K562 (cell line): ENCODE measurements around the gene MINDY3. TPM values are rescaled to one million over a fixed set of nuclear protein-coding genes. Genes with fewer than 3 reads are reported as not detected.

Source experiments
- ATAC-seq: fragments of 200-7000 bp; cut with Tn5 transposase; 3 replicates; pipeline ENCODE4 v1.9.1; 2020; ENCODE audit warnings: moderate library complexity
- BruUV-seq: library from RNA; stranded (reverse); fragments of 400-500 nt; replicated peaks from 2 replicates; lab custom pipeline; 2021; lab: Mats Ljungman, UMichigan
- CTCF ChIA-PET: fragments of 300-600 bp; formaldehyde crosslinking; extraction: SDS; loops from one replicate; lab custom pipeline; 2021; ENCODE audit warnings: low intra/inter-chr PET ratio; lab: Yijun Ruan, JAX
- POLR2A ChIA-PET: fragments of 300-600, 350-650 bp; sonication (Branson Sonifier 250); formaldehyde crosslinking; extraction: SDS; loops from one replicate; lab custom pipeline; 2021; ENCODE audit warnings: antibody characterized with exemption, inconsistent platforms; lab: Yijun Ruan, JAX
- DNase-seq, 4 experiments: peaks; one replicate each; pipeline versions ENCODE4 v3.0.0 to v3.0.0-alpha.2; 2011 to 2018; ENCODE audit warnings: low spot score in 3 of 4, mixed read lengths in 3 of 4; ENCODE audit errors: extremely low read depth in 1 of 4
- FAIRE-seq: peaks from 2 replicates; lab custom pipeline; 2011; peaks lifted over from hg19 to GRCh38; lab: Jason Lieb, UNC
- H2AFZ ChIP-seq: 2 replicates; pipeline ENCODE4 v1.6.0; 2011; ENCODE audit warnings: low read depth, low read length, control low read depth, inconsistent platforms
- H3K27ac ChIP-seq: fragments of 200-600 bp; 3 replicates; pipeline ENCODE4 v1.8.0; 2011; ENCODE audit warnings: low read depth, mild to moderate bottlenecking, control low read depth, inconsistent platforms, low read length, moderate library complexity, mixed read lengths; ENCODE audit errors: extremely low read depth
- H3K27me3 ChIP-seq, 2 experiments: fragments of 300-600 bp in 1 of 2; 2 replicates in 1 of 2; 3 replicates in 1 of 2; pipeline versions ENCODE4 v1.6.0 to v1.8.0; 2011; ENCODE audit warnings: inconsistent platforms in 2 of 2, low read length in 2 of 2, mild to moderate bottlenecking in 1 of 2, mixed read lengths in 1 of 2, moderate library complexity in 1 of 2; ENCODE audit not compliant: control insufficient read depth in 2 of 2, insufficient read depth in 2 of 2
- H3K36me3 ChIP-seq: fragments of 300-600 bp; 3 replicates; pipeline ENCODE4 v1.8.0; 2011; ENCODE audit warnings: mild to moderate bottlenecking, low read length, inconsistent platforms; ENCODE audit not compliant: control insufficient read depth, insufficient read depth
- H3K4me1 ChIP-seq, 2 experiments: fragments of 200-600 bp in 1 of 2; replicated peaks in 1 of 2; 2 replicates in 1 of 2; 3 replicates in 1 of 2; pipeline versions ENCODE4 v1.5.1 to v1.8.0; 2011; ENCODE audit warnings: inconsistent platforms in 2 of 2, low read length in 2 of 2, mild to moderate bottlenecking in 1 of 2, mixed read lengths in 1 of 2, moderate library complexity in 1 of 2; ENCODE audit not compliant: control insufficient read depth in 2 of 2, insufficient read depth in 2 of 2
- H3K4me2 ChIP-seq: 2 replicates; pipeline ENCODE4 v1.6.1; 2011; ENCODE audit warnings: low read length, control low read depth, inconsistent platforms, mixed read lengths; ENCODE audit not compliant: insufficient read depth
- H3K4me3 ChIP-seq: fragments of 200-600 bp; sonication (generic), shearing (Covaris generic); 2 replicates; pipeline ENCODE4 v1.5.1; 2016; ENCODE audit warnings: control low read depth, inconsistent platforms
- H3K79me2 ChIP-seq: fragments of 200-600 bp; 3 replicates; pipeline ENCODE4 v1.8.0; 2011; ENCODE audit warnings: low read length, inconsistent platforms; ENCODE audit not compliant: control insufficient read depth, insufficient read depth
- H3K9ac ChIP-seq, 2 experiments: 2 replicates each; pipeline versions ENCODE4 v1.6.0 to v1.6.1; 2011; ENCODE audit warnings: low read depth in 2 of 2, low read length in 2 of 2, control low read depth in 1 of 2, inconsistent platforms in 1 of 2, mild to moderate bottlenecking in 1 of 2, mixed read lengths in 1 of 2; ENCODE audit not compliant: insufficient read depth in 1 of 2
- H3K9me1 ChIP-seq: one replicate; pipeline ENCODE4 v1.6.0; 2011; ENCODE audit warnings: inconsistent platforms, mild to moderate bottlenecking, low read length, moderate library complexity; ENCODE audit not compliant: control insufficient read depth, insufficient read depth
- H3K9me3 ChIP-seq: replicated peaks from 2 replicates; pipeline ENCODE4 v1.5.1; 2011; ENCODE audit warnings: low read depth, low read length, inconsistent platforms; ENCODE audit not compliant: control insufficient read depth, insufficient read depth
- H4K20me1 ChIP-seq: replicated peaks from 2 replicates; pipeline ENCODE4 v1.6.1; 2011; ENCODE audit warnings: low read length, inconsistent platforms, mixed read lengths; ENCODE audit not compliant: control insufficient read depth, insufficient read depth
- BCOR ChIP-seq: fragments of 450-650 bp; IDR thresholded peaks from 2 replicates; pipeline ENCODE4 v1.6.1; 2016
- C11orf30 ChIP-seq: fragments of 450-650 bp; IDR thresholded peaks from 2 replicates; pipeline ENCODE4 v1.6.1; 2016; ENCODE audit warnings: low read depth, mild to moderate bottlenecking
- KDM1A ChIP-seq, 2 experiments: fragments of 450-650 bp; IDR thresholded peaks; 2 replicates each; pipeline ENCODE4 v1.6.1; 2016; ENCODE audit warnings: mild to moderate bottlenecking in 2 of 2
- MAFG ChIP-seq: fragments of 450-650 bp; conservative IDR thresholded peaks from 2 replicates; pipeline ENCODE4 v1.6.1; 2016; ENCODE audit warnings: missing genetic modification characterization, missing compliant biosample characterization
- MAFK ChIP-seq: IDR thresholded peaks from 2 replicates; pipeline ENCODE4 v1.6.1; 2011; ENCODE audit warnings: low read length, improper control_type of control experiment
- RBBP5 ChIP-seq: fragments of 200-600 bp; sonication (generic); IDR thresholded peaks from 2 replicates; pipeline ENCODE4 v1.6.1; 2012; ENCODE audit warnings: borderline replicate concordance, mild to moderate bottlenecking, low read length, control low read depth, inconsistent platforms; ENCODE audit not compliant: insufficient read depth, poor library complexity, severe bottlenecking
- RBM25 ChIP-seq: fragments of 200-400 bp; formaldehyde crosslinking; IDR thresholded peaks from 2 replicates; pipeline ENCODE4 v1.6.1; 2018; ENCODE audit warnings: low read length, low read depth, moderate library complexity; ENCODE audit not compliant: severe bottlenecking
- ZFP36 ChIP-seq: fragments of 150-350 bp; IDR thresholded peaks from 2 replicates; pipeline ENCODE4 v1.6.1; 2018; ENCODE audit warnings: low read length, low read depth; ENCODE audit not compliant: partially characterized antibody
- ZNF316 ChIP-seq: fragments of 450-650 bp; IDR thresholded peaks from 2 replicates; pipeline ENCODE4 v1.6.1; 2016
- ZNF584 ChIP-seq: fragments of 200-800 bp; sonication (Bioruptor generic); IDR thresholded peaks from 2 replicates; pipeline ENCODE4 v1.6.1; 2016; ENCODE audit warnings: low read depth, mild to moderate bottlenecking, missing genetic modification characterization, missing compliant biosample characterization
- WGBS: fragments of 100-300 bp; shearing (Covaris generic); methylation state at CpG from one replicate; pipeline ENCODE4 v1.1.6; 2016; ENCODE audit warnings: low coverage, mixed read lengths; ENCODE audit not compliant: insufficient coverage; ENCODE audit errors: missing lambda C conversion rate; 5-methylcytosine and 5-hydroxymethylcytosine counted together
- in situ Hi-C: fragments of 300-500 bp; cut with MboI; formaldehyde crosslinking; loops from 4 replicates; pipeline ENCODE4 v1.15.0; 2018; ENCODE audit warnings: inconsistent platforms, mixed read lengths
- intact Hi-C: fragments of 100-400 bp; cut with micrococcal nuclease; formaldehyde crosslinking; loops from 2 replicates; pipeline ENCODE4 v1.14.2; 2022
- polyA plus RNA-seq, 8 experiments: library from polyadenylated mRNA; depleted of rRNA in 4 of 8; stranded (reverse) in 5 of 8; unstranded in 3 of 8; fragments of >200 nt; fragmentation: Nextera tagmentation in 2 of 8; fragmentation: Illumina TruSeq in 1 of 8; extraction: Ambion mirVana in 2 of 8; extraction: Trizol in 1 of 8; gene quantifications; 2 replicates each; pipeline versions ENCODE4 v1.2.1 to v1.2.3, GENCODE V29; 2011 to 2014; ENCODE audit warnings: inconsistent platforms in 1 of 8, missing spikeins in 1 of 8
- total RNA-seq, 7 experiments: library from RNA; depleted of rRNA in 6 of 7; stranded (reverse); fragments of >200 nt in 6 of 7; fragmentation: Illumina TruSeq in 2 of 7; extraction: Trizol in 2 of 7; gene quantifications; 2 replicates each; pipeline versions ENCODE4 v1.2.1 to v1.2.3, GENCODE V29; 2011 to 2021; ENCODE audit warnings: low replicate concordance in 1 of 7

The MINDY3 gene
- total and polyA plus RNA-seq, 9 of the 15 experiments (the other 6 are each of a cell fraction or from before 2014, with no cell fraction given): 14.0 to 35.9 (median 23.6) TPM

GRCh38 chr10:15792777-15793176 is 67.5 kb downstream of the MINDY3 start:
- ATAC-seq: no peak
- in situ Hi-C loops: no loop called here
- TF ChIP-seq MAFG (tag) (peak; percentile 39; the same call in 1 of the 2 replicates), C11orf30 (peak; percentile 51), RBM25 (peak; percentile 91), BCOR (peak; percentile 69), MAFK (peak; percentile 6; the same call in 1 of the 2 replicates), ZNF316 (peak; percentile 68), RBBP5 (no peak), KDM1A (IDR thresholded peaks at IDR 0.05) (0 out of 4 replicates have a peak, but pooled peaks of 1 of the 2 experiments have one; percentile 20), ZNF584 (CRISPR knock-in tag) (no peak), ZFP36 (no peak)
- TF ChIP-seq, all 486 proteins: peak for 7

More at GRCh38 chr10:15792777-15793176, 67.5 kb downstream of the MINDY3 start:
- DNase-seq: no peak
- Histone ChIP-seq H3K9me1 (no peaks in the 10 kb centered on the region), H3K9ac (no peak overlapping the region), H3K9me3 (no peaks in the 10 kb centered on the region), H3K27ac (no peak overlapping the region), H3K36me3 (peaks cover 41% of the 10 kb centered on the region; the same call in 2 of the 3 replicates), H4K20me1 (no peaks in the 10 kb centered on the region), H3K4me2 (no peak overlapping the region), H3K79me2 (peaks cover 32% of the 10 kb centered on the region), H3K4me3 (no peak overlapping the region), H3K4me1 (peaks cover 6 to 28% of the 10 kb centered on the region in 2 experiments; a peak in 4 of 5 replicates), H2AFZ (no peak overlapping the region), H3K27me3 (no peaks in the 10 kb centered on the region)
- intact Hi-C loops: no loop called here
- FAIRE-seq: no peak
- BruUV-seq: no TSS peak
- ChIA-PET POLR2A (interaction anchor here (0.8 to 1.7 kb wide), 3 partner anchors 8 to 13 kb away, joined by 3 to 4 read pairs (median 4); no protein-coding TSS in a partner anchor), CTCF (no interaction called here)
- WGBS: 93% methylated on average over 4 of the region's 4 CpGs
